ENCODE data around the gene RB1.

Gene RB1

DNA sequence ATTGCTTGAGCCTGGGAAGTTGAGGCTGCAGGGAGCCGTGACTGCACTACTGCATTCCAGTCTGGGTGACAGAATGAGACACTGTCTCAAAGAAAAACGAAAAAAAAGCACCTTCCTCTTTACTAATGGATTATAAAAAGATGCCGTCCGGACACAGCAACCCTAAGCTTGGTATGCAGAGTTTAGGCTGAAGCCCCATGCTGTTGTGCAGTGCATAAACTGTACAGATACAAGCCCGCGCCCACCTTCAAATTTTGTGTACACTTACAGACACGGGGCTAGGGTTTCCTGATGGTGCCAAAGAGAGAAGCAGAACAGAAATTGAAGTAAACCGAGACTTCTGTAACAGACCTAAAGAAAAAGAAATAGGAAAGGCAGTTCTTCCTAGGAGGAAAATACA, 100.4 kb downstream of the RB1 start:
- TF ChIP-seq, protein P1, sequence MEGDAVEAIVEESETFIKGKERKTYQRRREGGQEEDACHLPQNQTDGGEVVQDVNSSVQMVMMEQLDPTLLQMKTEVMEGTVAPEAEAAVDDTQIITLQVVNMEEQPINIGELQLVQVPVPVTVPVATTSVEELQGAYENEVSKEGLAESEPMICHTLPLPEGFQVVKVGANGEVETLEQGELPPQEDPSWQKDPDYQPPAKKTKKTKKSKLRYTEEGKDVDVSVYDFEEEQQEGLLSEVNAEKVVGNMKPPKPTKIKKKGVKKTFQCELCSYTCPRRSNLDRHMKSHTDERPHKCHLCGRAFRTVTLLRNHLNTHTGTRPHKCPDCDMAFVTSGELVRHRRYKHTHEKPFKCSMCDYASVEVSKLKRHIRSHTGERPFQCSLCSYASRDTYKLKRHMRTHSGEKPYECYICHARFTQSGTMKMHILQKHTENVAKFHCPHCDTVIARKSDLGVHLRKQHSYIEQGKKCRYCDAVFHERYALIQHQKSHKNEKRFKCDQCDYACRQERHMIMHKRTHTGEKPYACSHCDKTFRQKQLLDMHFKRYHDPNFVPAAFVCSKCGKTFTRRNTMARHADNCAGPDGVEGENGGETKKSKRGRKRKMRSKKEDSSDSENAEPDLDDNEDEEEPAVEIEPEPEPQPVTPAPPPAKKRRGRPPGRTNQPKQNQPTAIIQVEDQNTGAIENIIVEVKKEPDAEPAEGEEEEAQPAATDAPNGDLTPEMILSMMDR (IDR thresholded peaks at IDR 0.05; ENCODE audit: borderline replicate concordance, insufficient read depth, low read depth, low read length): no peak
- no peak overlapping the region for H3K4me3 ChIP-seq (ENCODE audit: low read depth, low read length)

DNA sequence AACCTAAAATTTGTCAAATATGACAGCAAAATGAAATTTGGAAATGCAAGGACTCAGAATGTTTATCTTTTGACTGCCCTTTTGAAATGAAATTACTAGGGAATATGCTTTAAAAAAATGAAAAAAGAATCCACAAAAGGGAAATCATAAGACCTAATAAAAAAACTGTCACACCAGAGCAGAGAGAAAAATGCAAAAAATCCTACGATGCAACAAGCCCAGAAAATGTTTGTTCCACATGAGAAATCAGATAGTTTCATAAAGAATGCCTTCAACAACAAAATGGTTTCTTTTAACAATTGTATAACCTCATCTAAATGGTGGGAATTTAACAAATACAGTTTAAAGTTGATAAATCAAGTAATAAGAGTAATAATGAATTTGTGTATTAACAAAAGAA, 101.4 kb downstream of the RB1 start:
- H3K4me3 ChIP-seq (ENCODE audit: low read depth, low read length): no peak overlapping the region
- TF ChIP-seq, protein P1 (IDR thresholded peaks at IDR 0.05; ENCODE audit: borderline replicate concordance, insufficient read depth, low read depth, low read length): no peak

DNA sequence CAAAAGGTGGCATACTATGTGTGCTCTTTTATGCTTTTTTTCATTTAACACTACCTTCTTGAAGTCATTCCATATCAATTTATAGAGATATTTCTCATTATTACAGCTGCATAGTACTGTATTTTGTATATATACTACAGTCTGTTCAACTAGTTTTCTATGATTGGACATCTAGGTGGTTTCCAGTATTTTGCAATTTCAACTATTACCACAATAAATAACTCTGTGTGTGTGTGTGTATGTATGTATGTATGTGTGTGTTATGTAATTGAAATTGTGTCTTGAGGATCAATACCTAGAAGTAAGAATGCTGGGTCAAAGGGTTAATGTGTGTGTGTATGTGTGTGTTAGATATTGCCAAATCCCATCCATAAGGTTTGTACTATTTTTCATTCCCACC, 102.3 kb downstream of the RB1 start:
- TF ChIP-seq, protein P1 (IDR thresholded peaks at IDR 0.05; ENCODE audit: borderline replicate concordance, insufficient read depth, low read depth, low read length): no peak

DNA sequence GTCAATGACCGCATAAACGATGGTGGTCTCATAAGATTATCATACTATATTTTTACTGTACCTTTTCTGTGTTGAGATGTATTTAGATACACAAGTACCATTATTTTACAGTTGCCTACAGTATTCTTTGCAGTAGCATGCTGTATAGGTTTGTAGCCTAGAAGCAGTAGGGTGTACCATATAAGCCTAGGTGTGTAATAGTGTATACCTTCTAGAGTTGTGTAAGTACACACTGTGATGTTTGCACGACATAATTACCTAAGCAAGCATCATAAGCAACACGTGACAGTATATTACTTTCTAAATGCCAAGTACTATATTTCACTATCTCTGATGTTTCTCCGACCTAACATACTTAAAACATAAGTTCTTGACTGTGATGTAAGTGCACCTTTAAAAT, 106.6 kb downstream of the RB1 start:
- TF ChIP-seq, protein P1 (IDR thresholded peaks at IDR 0.05; ENCODE audit: borderline replicate concordance, insufficient read depth, low read depth, low read length): no peak
- no peak overlapping the region for H3K4me3 ChIP-seq (ENCODE audit: low read depth, low read length)

More for the DNA sequence above, 102.3 kb downstream of the RB1 start:
- no peak overlapping the region for H3K4me3 ChIP-seq (ENCODE audit: low read depth, low read length)

DNA sequence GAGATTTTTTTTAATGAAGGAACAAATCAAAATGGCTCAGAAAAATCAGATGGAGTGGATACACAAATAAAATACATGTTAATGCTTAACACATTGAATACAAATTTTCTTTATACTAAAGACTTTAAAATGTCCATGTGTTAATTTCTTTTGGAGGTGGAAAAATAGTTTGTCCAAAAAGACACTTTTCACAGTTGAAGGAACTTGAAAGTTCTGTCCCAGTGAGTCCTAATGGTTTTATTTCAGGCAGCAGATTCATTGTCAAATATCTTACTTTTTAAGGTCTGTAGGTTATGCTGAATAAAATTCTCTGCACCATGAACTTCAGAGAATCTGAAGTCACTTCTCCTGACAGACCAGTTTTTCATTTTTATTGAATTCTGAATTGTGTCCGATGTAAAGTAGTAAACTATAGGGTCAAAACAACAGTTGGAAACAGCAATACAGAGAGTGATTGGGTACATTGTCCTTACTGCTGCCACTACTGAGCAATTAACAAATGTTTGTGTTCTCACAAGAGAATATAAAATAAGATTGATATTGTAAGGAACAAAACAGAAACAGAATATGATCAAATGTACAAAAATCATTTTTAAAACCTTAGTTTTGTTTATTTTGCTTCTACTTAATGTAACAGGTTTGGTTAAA, 107.7 kb downstream of the RB1 start:
- peak overlapping the region; percentile 47 for H3K4me3 ChIP-seq (ENCODE audit: low read depth, low read length)
- TF ChIP-seq, protein P1 (IDR thresholded peaks at IDR 0.05; ENCODE audit: borderline replicate concordance, insufficient read depth, low read depth, low read length): no peak

DNA sequence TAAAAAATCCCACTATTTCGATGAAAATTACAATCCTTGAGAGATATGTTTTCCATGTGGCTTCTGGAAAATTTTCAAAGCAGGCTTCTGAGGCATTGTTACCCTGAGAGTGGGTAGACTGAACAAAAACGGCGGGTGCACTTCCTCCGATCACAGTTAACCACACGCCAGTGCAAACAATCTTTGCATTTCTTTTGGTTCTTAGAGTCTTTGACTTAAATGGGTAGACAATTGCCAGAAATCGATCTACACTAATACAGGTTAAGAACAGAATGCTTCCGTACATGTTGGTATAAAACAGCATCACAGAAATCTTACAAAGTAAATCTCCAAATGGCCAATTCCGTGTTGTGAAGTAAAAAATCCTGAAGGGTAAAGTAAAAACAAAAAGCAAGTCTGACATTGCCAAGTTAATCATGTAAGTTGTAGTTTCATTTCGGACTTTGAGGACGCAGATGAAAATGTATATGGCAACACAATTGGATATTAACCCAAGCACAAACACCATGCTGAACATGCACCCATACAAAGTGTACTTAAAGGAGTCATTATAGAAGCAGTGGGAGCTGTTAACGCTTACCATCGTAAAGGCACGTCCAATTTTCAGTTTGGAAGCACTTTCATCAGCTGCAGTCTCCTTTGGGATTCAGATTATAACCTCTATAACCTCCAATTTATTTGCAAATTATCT, 108.4 kb downstream of the RB1 start:
- peak overlapping the region; percentile 47 for H3K4me3 ChIP-seq (ENCODE audit: low read depth, low read length)
- TF ChIP-seq, protein P1 (IDR thresholded peaks at IDR 0.05; ENCODE audit: borderline replicate concordance, insufficient read depth, low read depth, low read length): no peak

DNA sequence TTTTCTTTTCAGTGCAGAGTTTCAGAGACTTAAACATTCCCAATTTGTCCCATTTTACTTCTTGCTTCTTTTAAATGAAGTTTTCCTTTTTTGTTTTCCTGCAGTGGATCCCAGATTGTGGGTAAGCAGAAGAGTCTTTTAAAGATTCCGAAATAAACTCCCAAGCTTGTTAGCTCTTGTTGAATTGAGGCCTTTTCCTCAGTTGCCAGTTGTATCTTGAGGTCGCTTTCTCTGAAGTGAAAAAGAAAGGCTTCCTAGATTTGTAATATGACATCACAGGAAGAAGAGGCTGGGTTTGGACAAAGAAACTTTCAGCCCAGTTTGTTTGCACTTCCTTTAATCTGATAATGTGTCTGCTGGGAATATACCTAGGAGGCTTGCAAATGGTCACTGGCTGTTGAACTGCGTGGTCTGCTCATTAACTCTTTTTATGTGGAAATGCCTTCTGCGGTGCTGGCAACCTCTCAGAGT, 109.4 kb downstream of the RB1 start, which contains the start of gene LPAR6:
Gene LPAR6, minus strand, starts transcription at position 233 of the 471 bp plus-strand sequence. CDS start 690 bp downstream, outside the sequence.
- peak within 1 kb of the TSS; percentile 47 for H3K4me3 ChIP-seq (ENCODE audit: low read depth, low read length)
- TF ChIP-seq, protein P1 (IDR thresholded peaks at IDR 0.05; ENCODE audit: borderline replicate concordance, insufficient read depth, low read depth, low read length): no peak
